SK-N-SH (cell line): ENCODE results near the gene ASTE1. TPM values are rescaled to one million over a fixed set of nuclear protein-coding genes. Genes with fewer than 3 reads are reported as not detected.

Source experiments
- CTCF ChIA-PET: fragments of 300-600, 350-600 bp; formaldehyde crosslinking; extraction: SDS; loops from one replicate; lab custom pipeline; 2021; lab: Yijun Ruan, JAX
- POLR2A ChIA-PET: fragments of 350-600 bp; sonication (Branson Sonifier 250); formaldehyde crosslinking; extraction: SDS; loops from one replicate; lab custom pipeline; 2020; ENCODE audit warnings: antibody characterized with exemption, inconsistent platforms; lab: Yijun Ruan, JAX
- DNase-seq: peaks from one replicate; pipeline ENCODE4 v3.0.0; 2012
- H2AFZ ChIP-seq: fragments of 200-600 bp; sonication (generic); 2 replicates; pipeline ENCODE4 v1.8.1; 2016; ENCODE audit warnings: antibody characterized with exemption, mild to moderate bottlenecking, low read depth
- H3F3A ChIP-seq: fragments of 200-600 bp; sonication (generic); replicated peaks from 2 replicates; pipeline ENCODE3; 2016; ENCODE audit warnings: antibody characterized with exemption, mild to moderate bottlenecking; ENCODE audit not compliant: insufficient read depth
- H3K27ac ChIP-seq, 2 experiments: fragments of 200-500 bp in 1 of 2; fragments of 200-600 bp in 1 of 2; sonication (Bioruptor generic) in 1 of 2; sonication (generic), shearing (Covaris generic) in 1 of 2; 2 replicates each; pipeline versions ENCODE4 v1.5.1 to v1.6.1; 2014 to 2016; ENCODE audit warnings: low read depth in 2 of 2, inconsistent platforms in 1 of 2, low read length in 1 of 2, mild to moderate bottlenecking in 1 of 2, mixed read lengths in 1 of 2
- H3K27me3 ChIP-seq: fragments of 200-600 bp; sonication (generic), shearing (Covaris generic); 2 replicates; pipeline ENCODE4 v1.6.1; 2016; ENCODE audit warnings: mixed run types; ENCODE audit not compliant: insufficient read depth
- H3K36me3 ChIP-seq, 2 experiments: fragments of 200-500 bp in 1 of 2; fragments of 200-600 bp in 1 of 2; sonication (Bioruptor generic) in 1 of 2; sonication (generic) in 1 of 2; replicated peaks in 1 of 2; 2 replicates each; pipeline versions ENCODE3 to v1.5.1; 2014 to 2016; ENCODE audit warnings: low read length in 1 of 2, mild to moderate bottlenecking in 1 of 2; ENCODE audit not compliant: insufficient read depth in 2 of 2, control insufficient read depth in 1 of 2
- H3K4me1 ChIP-seq, 2 experiments: fragments of 200-500 bp in 1 of 2; fragments of 200-600 bp in 1 of 2; sonication (Bioruptor generic) in 1 of 2; sonication (generic), shearing (Covaris generic) in 1 of 2; 2 replicates each; pipeline versions ENCODE4 v1.5.1 to v1.6.1; 2014 to 2016; ENCODE audit warnings: low read depth in 1 of 2, low read length in 1 of 2, mixed run types in 1 of 2; ENCODE audit not compliant: insufficient read depth in 2 of 2, control insufficient read depth in 1 of 2
- H3K4me2 ChIP-seq: fragments of 200-600 bp; sonication (generic), shearing (Covaris generic); 2 replicates; pipeline ENCODE4 v1.6.1; 2017; ENCODE audit warnings: mixed run types
- H3K4me3 ChIP-seq, 2 experiments: fragments of 200-500 bp in 1 of 2; fragments of 200-600 bp in 1 of 2; sonication (Bioruptor generic) in 1 of 2; sonication (generic), shearing (Covaris generic) in 1 of 2; 2 replicates each; pipeline versions ENCODE4 v1.5.1 to v1.8.1; 2014 to 2016; ENCODE audit warnings: low read depth in 2 of 2, inconsistent platforms in 1 of 2, low read length in 1 of 2, mild to moderate bottlenecking in 1 of 2, mixed read lengths in 1 of 2, moderate library complexity in 1 of 2
- H3K79me2 ChIP-seq: fragments of 200-600 bp; sonication (generic); 2 replicates; pipeline ENCODE4 v1.8.1; 2017; ENCODE audit warnings: mild to moderate bottlenecking; ENCODE audit not compliant: insufficient read depth
- H3K9ac ChIP-seq: fragments of 200-600 bp; sonication (generic); 2 replicates; pipeline ENCODE4 v1.6.1; 2017; ENCODE audit warnings: mixed run types
- H3K9me2 ChIP-seq: fragments of 200-600 bp; sonication (generic); 2 replicates; pipeline ENCODE4 v1.6.1; 2017; ENCODE audit warnings: mixed run types
- H3K9me3 ChIP-seq: fragments of 200-600 bp; sonication (generic); 2 replicates; pipeline ENCODE4 v1.6.1; 2017; ENCODE audit warnings: mixed run types, mild to moderate bottlenecking, moderate library complexity
- H4K20me1 ChIP-seq: fragments of 200-600 bp; sonication (generic); 2 replicates; pipeline ENCODE4 v1.6.1; 2017; ENCODE audit warnings: mild to moderate bottlenecking, mixed run types; ENCODE audit not compliant: insufficient read depth
- EP300 ChIP-seq, 2 experiments: IDR thresholded peaks; 2 replicates each; pipeline versions ENCODE4 v1.4.0 to v1.6.1; 2012; ENCODE audit warnings: borderline replicate concordance in 1 of 2, low read depth in 1 of 2, low read length in 1 of 2
- FOXJ3 ChIP-seq: sonication (generic); formaldehyde crosslinking; IDR thresholded peaks from 2 replicates; pipeline ENCODE4 v1.5.1; 2020; ENCODE audit warnings: mild to moderate bottlenecking, missing genetic modification reagents
- GABPA ChIP-seq: IDR thresholded peaks from 2 replicates; pipeline ENCODE4 v1.4.0; 2012; ENCODE audit warnings: low read depth, mild to moderate bottlenecking
- GATA2 ChIP-seq: sonication (generic); formaldehyde crosslinking; IDR thresholded peaks from 2 replicates; pipeline ENCODE4 v1.5.0; 2020; ENCODE audit warnings: mild to moderate bottlenecking, missing genetic modification reagents
- NFIC ChIP-seq: IDR thresholded peaks from 2 replicates; pipeline ENCODE4 v1.4.0; 2012; ENCODE audit warnings: borderline replicate concordance
- NRF1 ChIP-seq: IDR thresholded peaks from 2 replicates; pipeline ENCODE4 v1.6.1; 2012; ENCODE audit warnings: low read depth, mild to moderate bottlenecking, low read length
- POLR2AphosphoS5 ChIP-seq: IDR thresholded peaks from 2 replicates; pipeline ENCODE4 v1.6.1; 2012; ENCODE audit warnings: low read depth, low read length
- RCOR1 ChIP-seq: fragments of 150-350 bp; IDR thresholded peaks from 2 replicates; pipeline ENCODE4 v1.6.1; 2017; ENCODE audit warnings: antibody characterized with exemption, low read length
- SMC3 ChIP-seq: IDR thresholded peaks from 2 replicates; pipeline ENCODE4 v1.6.1; 2012; ENCODE audit warnings: low read depth, low read length, improper control_type of control experiment
- TEAD4 ChIP-seq: IDR thresholded peaks from 2 replicates; pipeline ENCODE4 v1.4.0; 2012; ENCODE audit warnings: mild to moderate bottlenecking, borderline replicate concordance; ENCODE audit not compliant: insufficient read depth
- WGBS: methylation state at CpG from one replicate; pipeline ENCODE4 v1.1.6; 2017; ENCODE audit warnings: low lambda C conversion rate; 5-methylcytosine and 5-hydroxymethylcytosine counted together
- polyA plus RNA-seq, 3 experiments: library from polyadenylated mRNA; depleted of rRNA; stranded (reverse); fragments of >200 nt; gene quantifications; 2 replicates each; pipeline ENCODE4 v1.2.3, GENCODE V29; 2012
- TF ChIP-seq, protein P1 (sequence below): fragments of 150-350 bp; IDR thresholded peaks from 2 replicates; pipeline ENCODE4 v1.6.1; 2016; ENCODE audit warnings: mild to moderate bottlenecking, low read depth, low read length
- TF ChIP-seq, protein P2 (sequence below): fragments of 150-350 bp; IDR thresholded peaks from 2 replicates; pipeline ENCODE4 v1.6.1; 2017; ENCODE audit warnings: antibody characterized with exemption, low read length, low read depth, borderline replicate concordance

ASTE1 gene
- polyA plus RNA-seq, 1 of the 3 experiments (the other 2 are of a cell fraction): 3.5 TPM

DNA sequence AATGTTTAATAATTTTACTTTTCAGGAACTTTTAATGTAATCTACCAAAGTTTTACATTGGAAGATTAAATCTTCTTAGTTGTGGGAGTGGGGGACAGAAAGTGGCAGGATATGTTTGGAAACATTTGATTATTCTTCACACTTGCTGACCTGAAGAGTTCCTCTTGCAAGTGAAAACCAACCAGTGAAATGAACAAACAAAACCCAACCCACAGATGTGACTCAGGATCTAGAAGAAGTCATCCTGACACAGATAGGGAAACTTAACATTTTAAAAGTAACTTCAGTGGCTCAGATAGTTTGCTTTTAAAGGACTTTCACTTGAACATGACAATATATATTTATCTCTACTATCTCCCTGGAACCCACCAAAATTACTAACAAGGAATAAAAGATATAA, 55.4 kb downstream of the ASTE1 start:
- no peak for TF ChIP-seq EP300 (IDR thresholded peaks at IDR 0.05; ENCODE audit: borderline replicate concordance in 1 of 2, low read depth in 1 of 2, low read length in 1 of 2)
- TF ChIP-seq, protein P1, sequence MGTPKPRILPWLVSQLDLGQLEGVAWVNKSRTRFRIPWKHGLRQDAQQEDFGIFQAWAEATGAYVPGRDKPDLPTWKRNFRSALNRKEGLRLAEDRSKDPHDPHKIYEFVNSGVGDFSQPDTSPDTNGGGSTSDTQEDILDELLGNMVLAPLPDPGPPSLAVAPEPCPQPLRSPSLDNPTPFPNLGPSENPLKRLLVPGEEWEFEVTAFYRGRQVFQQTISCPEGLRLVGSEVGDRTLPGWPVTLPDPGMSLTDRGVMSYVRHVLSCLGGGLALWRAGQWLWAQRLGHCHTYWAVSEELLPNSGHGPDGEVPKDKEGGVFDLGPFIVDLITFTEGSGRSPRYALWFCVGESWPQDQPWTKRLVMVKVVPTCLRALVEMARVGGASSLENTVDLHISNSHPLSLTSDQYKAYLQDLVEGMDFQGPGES: no peak
- TF ChIP-seq, protein P2, sequence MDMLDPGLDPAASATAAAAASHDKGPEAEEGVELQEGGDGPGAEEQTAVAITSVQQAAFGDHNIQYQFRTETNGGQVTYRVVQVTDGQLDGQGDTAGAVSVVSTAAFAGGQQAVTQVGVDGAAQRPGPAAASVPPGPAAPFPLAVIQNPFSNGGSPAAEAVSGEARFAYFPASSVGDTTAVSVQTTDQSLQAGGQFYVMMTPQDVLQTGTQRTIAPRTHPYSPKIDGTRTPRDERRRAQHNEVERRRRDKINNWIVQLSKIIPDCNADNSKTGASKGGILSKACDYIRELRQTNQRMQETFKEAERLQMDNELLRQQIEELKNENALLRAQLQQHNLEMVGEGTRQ: no peak
- TF ChIP-seq NFIC: no peak
- TF ChIP-seq POLR2AphosphoS5: no peak
- no peak for TF ChIP-seq GATA2 (CRISPR knock-in tag)
- no peak for TF ChIP-seq NRF1
- no peak for TF ChIP-seq GABPA
- TF ChIP-seq TEAD4: no peak
- TF ChIP-seq SMC3: no peak
- TF ChIP-seq FOXJ3 (CRISPR knock-in tag): no peak
- Histone ChIP-seq H3K4me1 (peaks cover 0 to 8% of the 10 kb centered on the region in 2 experiments; a peak in 1 of 4 replicates), H3K36me3 (peaks cover 41 to 53% of the 10 kb centered on the region in 2 experiments), H3K9me3 (no peaks in the 10 kb centered on the region), H3K27ac (no peak overlapping the region; a peak in 1 of 4 replicates), H3K9me2 (no peaks in the 10 kb centered on the region), H2AFZ (no peak overlapping the region), H3K4me3 (no peak overlapping the region), H4K20me1 (no peaks in the 10 kb centered on the region), H3F3A (peaks cover 25% of the 10 kb centered on the region), H3K4me2 (no peak overlapping the region), H3K79me2 (no peaks in the 10 kb centered on the region), H3K27me3 (no peaks in the 10 kb centered on the region), H3K9ac (no peak overlapping the region)
- no peak for DNase-seq
- ChIA-PET CTCF (no interaction called here), POLR2A (no interaction called here)

DNA sequence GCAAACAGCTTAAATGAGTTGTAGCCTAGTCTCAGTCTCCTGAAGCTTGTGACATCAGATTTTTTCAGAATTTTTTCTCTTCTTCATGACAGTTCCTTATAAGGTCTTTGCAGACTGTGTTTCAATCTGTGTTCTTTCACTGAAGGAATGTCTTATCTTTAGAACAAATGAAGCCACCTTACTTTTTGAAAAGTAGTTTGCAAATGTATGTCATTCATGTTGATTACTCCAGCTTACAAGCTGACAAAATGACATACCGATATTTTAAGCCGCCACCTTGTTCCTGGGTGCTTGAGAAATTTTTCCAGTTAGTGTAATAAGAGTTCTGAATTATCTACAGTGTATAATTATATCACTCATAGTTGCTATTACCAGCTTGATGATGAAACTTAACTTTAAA, 57.0 kb downstream of the ASTE1 start:
- Histone ChIP-seq H3K79me2 (no peaks in the 10 kb centered on the region), H3F3A (peaks cover 29% of the 10 kb centered on the region), H3K9ac (no peak overlapping the region), H3K9me3 (no peaks in the 10 kb centered on the region), H3K36me3 (peaks cover 52 to 55% of the 10 kb centered on the region in 2 experiments), H4K20me1 (no peaks in the 10 kb centered on the region), H3K4me1 (peaks cover 0 to 10% of the 10 kb centered on the region in 2 experiments; a peak in 1 of 4 replicates), H3K27me3 (no peaks in the 10 kb centered on the region), H3K4me3 (no peak overlapping the region), H3K27ac (no peak overlapping the region), H2AFZ (no peak overlapping the region), H3K9me2 (no peaks in the 10 kb centered on the region), H3K4me2 (no peak overlapping the region)
- no peak for TF ChIP-seq RCOR1
- DNase-seq: no peak
- ChIA-PET CTCF (no interaction called here), POLR2A (no interaction called here)
- WGBS: 100% methylated on average over 2 of the region's 2 CpGs
